LNCaP clone FGC (cell line): ENCODE data around the gene ALG11.
A peak's percentile ranks its signal among the peaks of the same experiment; 100 is the strongest.

Experiments
- DNase-seq: peaks from one replicate; pipeline ENCODE4 v3.0.0-alpha.2; 2011; ENCODE audit warnings: low read depth
- H3K4me3 ChIP-seq: 2 replicates; pipeline ENCODE4 v1.5.1; 2011; ENCODE audit warnings: mild to moderate bottlenecking, low read depth, low read length, control low read depth
- CTCF ChIP-seq: IDR thresholded peaks from 2 replicates; pipeline ENCODE4 v1.5.1; 2012; ENCODE audit warnings: mild to moderate bottlenecking; ENCODE audit not compliant: control insufficient read depth, insufficient read depth; ENCODE audit errors: extremely low read depth

The ALG11 gene

GRCh38 chr13:52070929-52071523 is 58.8 kb downstream of the ALG11 start:
- H3K4me3 ChIP-seq, result no peak overlapping the region
- no peak for DNase-seq
- 0 out of 2 replicates have a peak, but pooled peaks have one; percentile 6 for TF ChIP-seq CTCF
